Osteocyte (in vitro differentiated cells): ENCODE data around the gene TGM1. TPM values are rescaled to one million over a fixed set of nuclear protein-coding genes. Genes with fewer than 3 reads are reported as not detected.

Experiments
- DNase-seq: peaks from one replicate; pipeline ENCODE4 v3.0.0; 2021; ENCODE audit warnings: mixed read lengths; ENCODE audit not compliant: unreplicated experiment; ENCODE audit errors: extremely low spot score
- H3K27ac Mint-ChIP-seq: one replicate; pipeline ENCODE4 v1.8.0; 2021; ENCODE audit warnings: mild to moderate bottlenecking, mixed read lengths; ENCODE audit not compliant: unreplicated experiment
- H3K27me3 Mint-ChIP-seq: one replicate; pipeline ENCODE4 v1.8.0; 2021; ENCODE audit warnings: mixed read lengths; ENCODE audit not compliant: unreplicated experiment
- H3K36me3 Mint-ChIP-seq: one replicate; pipeline ENCODE4 v1.8.0; 2021; ENCODE audit warnings: mixed read lengths; ENCODE audit not compliant: unreplicated experiment
- H3K4me1 Mint-ChIP-seq: one replicate; pipeline ENCODE4 v1.8.0; 2021; ENCODE audit warnings: mixed read lengths; ENCODE audit not compliant: unreplicated experiment
- H3K4me3 Mint-ChIP-seq: one replicate; pipeline ENCODE4 v1.8.0; 2021; ENCODE audit warnings: mild to moderate bottlenecking, moderate library complexity, mixed read lengths; ENCODE audit not compliant: unreplicated experiment
- H3K9me3 Mint-ChIP-seq: one replicate; pipeline ENCODE4 v1.8.0; 2021; ENCODE audit warnings: mixed read lengths; ENCODE audit not compliant: unreplicated experiment
- total RNA-seq: library from RNA; stranded (reverse); gene quantifications from 2 replicates; pipeline ENCODE4 v1.2.1, GENCODE V29; 2021
- TF ChIP-seq, protein P1 (sequence below): fragments of 200-600 bp; sonication (generic); IDR thresholded peaks from 2 replicates; pipeline ENCODE4 v1.5.0; 2021; ENCODE audit warnings: antibody characterized with exemption, mild to moderate bottlenecking, moderate library complexity

The TGM1 gene
- total RNA-seq, 1 donor from 2014 or later = 2.1 TPM

DNA sequence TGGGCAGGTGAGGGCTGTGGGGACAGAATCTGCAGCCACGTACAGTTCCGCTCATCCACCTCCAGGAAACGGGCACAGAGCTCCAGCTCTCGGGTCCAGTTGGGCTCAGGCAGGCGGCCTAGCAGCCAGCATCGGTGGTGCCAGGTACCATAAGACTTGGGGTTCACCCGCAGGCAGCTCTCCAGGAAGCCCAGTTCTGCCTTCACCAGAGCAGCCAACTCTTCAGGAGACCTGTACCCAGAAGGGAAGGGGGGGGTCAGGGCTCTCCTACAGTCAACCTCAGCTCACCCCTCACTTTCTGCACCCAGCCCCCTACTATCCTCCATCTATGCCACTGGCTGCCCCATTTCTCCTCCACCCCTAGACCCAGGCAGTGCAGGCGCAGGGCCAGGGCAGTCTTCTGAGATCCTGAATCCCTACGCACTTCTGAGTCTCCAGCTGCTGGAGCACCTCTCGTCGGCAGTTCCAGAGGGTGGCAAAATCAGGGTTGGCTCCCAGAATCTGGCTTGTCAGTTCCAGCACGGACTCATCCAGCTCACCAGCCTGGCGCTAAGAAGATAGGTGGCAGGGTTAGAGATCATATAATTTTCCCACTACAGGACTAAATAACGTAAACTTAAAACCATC, 7.0 kb upstream of the TGM1 start:
- H3K4me3 Mint-ChIP-seq = peak overlapping the region; percentile 26
- TF ChIP-seq, protein P1, sequence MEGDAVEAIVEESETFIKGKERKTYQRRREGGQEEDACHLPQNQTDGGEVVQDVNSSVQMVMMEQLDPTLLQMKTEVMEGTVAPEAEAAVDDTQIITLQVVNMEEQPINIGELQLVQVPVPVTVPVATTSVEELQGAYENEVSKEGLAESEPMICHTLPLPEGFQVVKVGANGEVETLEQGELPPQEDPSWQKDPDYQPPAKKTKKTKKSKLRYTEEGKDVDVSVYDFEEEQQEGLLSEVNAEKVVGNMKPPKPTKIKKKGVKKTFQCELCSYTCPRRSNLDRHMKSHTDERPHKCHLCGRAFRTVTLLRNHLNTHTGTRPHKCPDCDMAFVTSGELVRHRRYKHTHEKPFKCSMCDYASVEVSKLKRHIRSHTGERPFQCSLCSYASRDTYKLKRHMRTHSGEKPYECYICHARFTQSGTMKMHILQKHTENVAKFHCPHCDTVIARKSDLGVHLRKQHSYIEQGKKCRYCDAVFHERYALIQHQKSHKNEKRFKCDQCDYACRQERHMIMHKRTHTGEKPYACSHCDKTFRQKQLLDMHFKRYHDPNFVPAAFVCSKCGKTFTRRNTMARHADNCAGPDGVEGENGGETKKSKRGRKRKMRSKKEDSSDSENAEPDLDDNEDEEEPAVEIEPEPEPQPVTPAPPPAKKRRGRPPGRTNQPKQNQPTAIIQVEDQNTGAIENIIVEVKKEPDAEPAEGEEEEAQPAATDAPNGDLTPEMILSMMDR = no peak
- no peak overlapping the region for H3K27ac Mint-ChIP-seq
- no peaks in the 10 kb centered on the region for H3K9me3 Mint-ChIP-seq
- peaks cover 9% of the 10 kb centered on the region for H3K36me3 Mint-ChIP-seq
- no peaks in the 10 kb centered on the region for H3K27me3 Mint-ChIP-seq
- peaks cover 14% of the 10 kb centered on the region for H3K4me1 Mint-ChIP-seq
- DNase-seq = no peak

DNA sequence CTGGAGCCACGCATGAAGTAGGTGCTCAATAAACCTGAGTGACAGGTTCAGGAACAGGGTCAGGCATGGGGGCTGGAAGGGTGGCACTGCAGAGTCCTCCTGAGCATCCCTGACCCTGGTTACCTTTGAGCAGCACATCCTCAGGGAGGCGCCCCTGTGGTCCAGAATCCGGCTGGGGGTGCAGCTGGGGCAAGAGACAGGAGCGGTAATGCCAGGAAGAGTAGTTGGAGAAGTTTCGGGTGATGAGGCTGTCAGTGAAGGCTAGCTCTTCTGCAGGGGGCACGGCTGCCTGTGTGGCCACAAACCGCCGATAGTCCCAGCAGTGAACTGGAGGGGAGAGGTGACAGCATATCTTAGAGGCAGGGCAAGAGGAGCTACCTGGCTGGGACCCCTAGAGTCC, 6.4 kb upstream of the TGM1 start:
- TF ChIP-seq, protein P1 = no peak
- no peak for DNase-seq
- no peaks in the 10 kb centered on the region for H3K9me3 Mint-ChIP-seq
- no peak overlapping the region for H3K4me3 Mint-ChIP-seq
- H3K36me3 Mint-ChIP-seq = peaks cover 9% of the 10 kb centered on the region
- no peaks in the 10 kb centered on the region for H3K27me3 Mint-ChIP-seq
- H3K27ac Mint-ChIP-seq = no peak overlapping the region
- H3K4me1 Mint-ChIP-seq = peaks cover 14% of the 10 kb centered on the region

DNA sequence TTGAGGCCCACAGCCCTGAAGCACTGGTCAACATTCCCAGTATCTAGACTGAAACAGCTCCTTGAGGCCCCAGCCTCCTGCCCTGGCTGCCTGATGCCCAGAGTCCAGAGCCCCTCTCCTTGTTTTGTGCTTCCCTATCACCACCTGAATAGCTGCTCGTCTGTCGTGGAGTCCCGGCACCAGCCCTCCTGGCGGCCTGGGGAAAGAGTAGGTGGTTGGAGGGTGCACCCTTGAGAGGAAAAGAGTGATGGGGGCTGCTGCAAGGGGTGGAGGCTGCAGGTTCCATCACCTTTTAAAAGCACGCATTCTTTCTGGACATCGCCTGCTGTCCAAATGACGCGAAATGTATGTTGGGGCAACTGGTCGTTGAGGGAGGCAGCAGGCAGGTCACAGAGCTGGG, 5.2 kb upstream of the TGM1 start:
- H3K9me3 Mint-ChIP-seq = no peaks in the 10 kb centered on the region
- H3K4me3 Mint-ChIP-seq = no peak overlapping the region
- H3K27ac Mint-ChIP-seq = no peak overlapping the region
- peaks cover 14% of the 10 kb centered on the region for H3K4me1 Mint-ChIP-seq
- TF ChIP-seq, protein P1 = no peak
- DNase-seq = no peak
- no peaks in the 10 kb centered on the region for H3K27me3 Mint-ChIP-seq
- peaks cover 9% of the 10 kb centered on the region for H3K36me3 Mint-ChIP-seq

DNA sequence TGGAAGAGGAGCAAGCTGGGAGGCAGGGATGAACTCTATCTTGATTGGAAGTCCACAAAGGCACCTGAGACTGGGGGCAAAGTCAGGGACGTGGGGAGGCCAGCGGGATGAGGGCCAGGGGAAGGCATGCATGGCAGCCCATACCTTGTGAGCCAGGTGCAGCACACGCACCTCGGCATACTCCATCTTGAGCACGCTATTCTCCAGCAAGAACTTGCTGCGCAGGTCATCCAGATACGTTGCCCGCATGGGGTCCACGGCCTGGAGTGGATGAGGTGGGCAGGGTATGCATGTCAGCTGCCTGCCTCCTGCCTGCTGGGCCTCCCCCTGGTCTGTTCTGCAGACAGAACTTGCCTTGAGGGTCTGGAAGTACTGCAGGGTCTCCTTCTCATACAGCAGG, 4.5 kb upstream of the TGM1 start:
- Mint-ChIP-seq H3K36me3 (peaks cover 9% of the 10 kb centered on the region), H3K4me1 (peaks cover 12% of the 10 kb centered on the region), H3K27me3 (no peaks in the 10 kb centered on the region), H3K9me3 (no peaks in the 10 kb centered on the region), H3K27ac (no peak overlapping the region), H3K4me3 (no peak overlapping the region)
- TF ChIP-seq, protein P1 = no peak
- DNase-seq = no peak

DNA sequence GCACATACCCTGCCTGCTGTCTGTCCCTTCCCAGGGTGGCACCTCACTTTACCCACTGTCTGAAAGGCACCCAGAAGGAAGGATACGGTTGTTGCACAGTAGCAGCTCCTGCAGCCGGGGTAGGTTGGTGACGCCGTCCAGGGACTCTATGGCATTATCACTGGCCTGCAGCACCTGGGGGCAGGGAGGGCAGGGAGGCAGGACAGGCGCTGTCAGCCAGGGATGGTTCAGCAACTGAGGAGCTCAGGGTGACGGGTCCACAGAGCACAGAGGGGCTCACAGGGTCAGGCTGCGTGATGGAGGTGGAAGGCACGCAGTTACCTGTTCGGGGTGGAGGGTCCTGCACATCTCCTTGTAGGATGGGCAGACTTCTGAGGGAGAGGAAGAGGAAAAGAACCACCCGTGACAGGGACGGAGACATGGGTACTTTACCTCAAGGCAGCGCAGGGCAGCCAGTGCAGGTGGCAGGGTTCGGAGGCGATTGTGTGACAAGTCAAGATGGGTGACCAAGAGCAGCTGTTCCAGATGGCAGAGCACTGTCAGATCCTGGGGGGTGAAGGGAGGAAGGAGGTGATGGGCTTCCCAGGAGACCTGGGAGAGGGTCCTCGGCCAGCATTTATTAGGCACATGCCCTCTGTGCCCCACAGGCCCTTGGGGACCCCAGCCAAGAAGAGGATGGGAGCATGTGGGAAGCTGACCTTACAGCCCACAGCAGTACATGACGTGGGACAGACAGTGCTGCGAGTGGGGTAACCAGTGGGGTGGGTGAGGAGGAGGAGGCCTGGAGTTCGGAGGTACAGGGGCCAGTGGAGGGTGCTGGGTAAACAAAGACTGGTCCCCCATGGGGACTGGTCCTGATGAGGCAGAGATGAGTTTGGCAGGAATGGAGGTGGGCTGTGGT, 3.6 kb upstream of the TGM1 start:
- no peak overlapping the region for H3K27ac Mint-ChIP-seq
- H3K4me1 Mint-ChIP-seq = peaks cover 3% of the 10 kb centered on the region
- DNase-seq = no peak
- no peaks in the 10 kb centered on the region for H3K9me3 Mint-ChIP-seq
- H3K4me3 Mint-ChIP-seq = no peak overlapping the region
- H3K36me3 Mint-ChIP-seq = peaks cover 9% of the 10 kb centered on the region
- no peaks in the 10 kb centered on the region for H3K27me3 Mint-ChIP-seq
- TF ChIP-seq, protein P1 = no peak
